H1 (cell line): ENCODE results near the gene DCDC2B. TPM values are rescaled to one million over a fixed set of nuclear protein-coding genes. Genes with fewer than 3 reads are reported as not detected.

Experiments
- CTCF ChIA-PET: fragments of 300-600 bp; sonication (Branson Sonifier 250); formaldehyde crosslinking; loops from one replicate; lab custom pipeline; 2021; ENCODE audit not compliant: partially characterized antibody; lab: Charles Lee
- POLR2A ChIA-PET: fragments of 300-600 bp; sonication (Branson Sonifier 250); formaldehyde crosslinking; loops from one replicate; lab custom pipeline; 2021; ENCODE audit warnings: inconsistent platforms; ENCODE audit not compliant: partially characterized antibody; lab: Charles Lee
- DNase-seq, 2 experiments: peaks; one replicate each; pipeline versions ENCODE4 v3.0.0 to v3.0.0-alpha.2; 2010 to 2022; ENCODE audit warnings: low spot score in 2 of 2, low read depth in 1 of 2, mixed read lengths in 1 of 2
- FAIRE-seq: peaks from 2 replicates; lab custom pipeline; 2011; peaks lifted over from hg19 to GRCh38; lab: Jason Lieb, UNC
- H2AFZ ChIP-seq: 2 replicates; pipeline ENCODE4 v1.8.1; 2012; ENCODE audit warnings: low read length, inconsistent platforms
- H2AK5ac ChIP-seq: 2 replicates; pipeline ENCODE4 v1.6.1; 2013; ENCODE audit warnings: low read depth, low read length
- H2BK120ac ChIP-seq: replicated peaks from 2 replicates; pipeline ENCODE3; 2013; ENCODE audit warnings: low read depth, low read length, inconsistent platforms
- H2BK12ac ChIP-seq: 2 replicates; pipeline ENCODE4 v1.6.1; 2013; ENCODE audit warnings: low read depth, low read length
- H2BK15ac ChIP-seq: 2 replicates; pipeline ENCODE4 v1.6.1; 2013; ENCODE audit warnings: low read length
- H2BK20ac ChIP-seq: 2 replicates; pipeline ENCODE4 v1.6.1; 2013; ENCODE audit warnings: low read length
- H2BK5ac ChIP-seq: 2 replicates; pipeline ENCODE4 v1.6.1; 2013; ENCODE audit warnings: low read depth, low read length
- H3K14ac ChIP-seq: 2 replicates; pipeline ENCODE4 v1.6.1; 2013; ENCODE audit warnings: inconsistent platforms; ENCODE audit not compliant: insufficient read length
- H3K18ac ChIP-seq: 2 replicates; pipeline ENCODE4 v1.6.1; 2013; ENCODE audit warnings: low read length; ENCODE audit errors: extremely low read depth
- H3K23ac ChIP-seq: 2 replicates; pipeline ENCODE4 v1.6.1; 2013; ENCODE audit warnings: inconsistent platforms; ENCODE audit not compliant: insufficient read length
- H3K23me2 ChIP-seq: 2 replicates; pipeline ENCODE4 v1.6.1; 2013; ENCODE audit warnings: low read depth, low read length
- H3K27ac ChIP-seq: 2 replicates; pipeline ENCODE4 v1.6.1; 2011; ENCODE audit warnings: low read depth, low read length, inconsistent platforms
- H3K27me3 ChIP-seq, 4 experiments: replicated peaks in 1 of 4; 1 replicate in 1 of 4; 2 replicates in 3 of 4; pipeline versions ENCODE4 v1.6.1 to v1.8.1; 2011 to 2013; ENCODE audit warnings: low read length in 3 of 4, mild to moderate bottlenecking in 3 of 4, inconsistent platforms in 2 of 4, mixed read lengths in 2 of 4, moderate library complexity in 1 of 4; ENCODE audit not compliant: control insufficient read depth in 3 of 4, insufficient read depth in 3 of 4; ENCODE audit errors: extremely low read depth in 1 of 4
- H3K36me3 ChIP-seq, 4 experiments: 2 replicates each; pipeline versions ENCODE4 v1.6.1 to v1.8.1; 2011 to 2013; ENCODE audit warnings: mild to moderate bottlenecking in 4 of 4, low read length in 3 of 4, moderate library complexity in 2 of 4, control low read depth in 1 of 4, inconsistent platforms in 1 of 4; ENCODE audit not compliant: insufficient read depth in 4 of 4, control insufficient read depth in 2 of 4
- H3K4ac ChIP-seq: replicated peaks from 2 replicates; pipeline ENCODE3; 2013; ENCODE audit warnings: low read length, low read depth, mixed read lengths, inconsistent platforms; ENCODE audit not compliant: insufficient read length
- H3K4me1 ChIP-seq, 4 experiments: replicated peaks in 1 of 4; 1 replicate in 1 of 4; 2 replicates in 3 of 4; pipeline versions ENCODE4 v1.6.1 to v1.8.1; 2011 to 2013; ENCODE audit warnings: low read length in 3 of 4, inconsistent platforms in 2 of 4, mixed read lengths in 1 of 4; ENCODE audit not compliant: insufficient read depth in 4 of 4, control insufficient read depth in 3 of 4
- H3K4me2 ChIP-seq, 2 experiments: 2 replicates each; pipeline versions ENCODE4 v1.6.1 to v1.8.1; 2011 to 2013; ENCODE audit warnings: low read depth in 2 of 2, low read length in 2 of 2, control low read depth in 1 of 2, inconsistent platforms in 1 of 2, mild to moderate bottlenecking in 1 of 2; ENCODE audit not compliant: insufficient read depth in 1 of 2
- H3K4me3 ChIP-seq, 4 experiments: fragments of 200-600, 300-600 bp in 1 of 4; sonication (generic), shearing (Covaris generic), sonication (Bioruptor Twin) in 1 of 4; 2 replicates each; pipeline versions ENCODE4 v1.5.1 to v1.8.1; 2011 to 2016; ENCODE audit warnings: low read length in 4 of 4, low read depth in 3 of 4, control low read depth in 2 of 4, inconsistent platforms in 2 of 4, mild to moderate bottlenecking in 2 of 4, mixed read lengths in 1 of 4, moderate library complexity in 1 of 4; ENCODE audit not compliant: insufficient read depth in 2 of 4; ENCODE audit errors: extremely low read depth in 1 of 4
- H3K56ac ChIP-seq: replicated peaks from 2 replicates; pipeline ENCODE3; 2013; ENCODE audit warnings: low read depth, mild to moderate bottlenecking, mixed read lengths, low read length, inconsistent platforms; ENCODE audit not compliant: insufficient read length
- H3K79me1 ChIP-seq: 2 replicates; pipeline ENCODE4 v1.6.1; 2013; ENCODE audit warnings: low read depth, low read length, control low read depth
- H3K79me2 ChIP-seq, 2 experiments: 2 replicates each; pipeline versions ENCODE4 v1.6.1 to v1.8.1; 2012 to 2013; ENCODE audit warnings: low read length in 2 of 2, mild to moderate bottlenecking in 2 of 2, inconsistent platforms in 1 of 2; ENCODE audit not compliant: insufficient read depth in 2 of 2, control insufficient read depth in 1 of 2
- H3K9ac ChIP-seq, 4 experiments: replicated peaks in 1 of 4; 1 replicate in 1 of 4; 2 replicates in 3 of 4; pipeline versions ENCODE4 v1.6.1 to v1.8.1; 2011 to 2013; ENCODE audit warnings: low read depth in 3 of 4, low read length in 3 of 4, control low read depth in 2 of 4, mild to moderate bottlenecking in 2 of 4, moderate library complexity in 2 of 4, inconsistent platforms in 1 of 4; ENCODE audit errors: extremely low read depth in 1 of 4
- H3K9me3 ChIP-seq, 2 experiments: 2 replicates each; pipeline versions ENCODE4 v1.6.1 to v1.8.1; 2012 to 2013; ENCODE audit warnings: mild to moderate bottlenecking in 2 of 2, moderate library complexity in 2 of 2, control low read depth in 1 of 2, inconsistent platforms in 1 of 2, low read depth in 1 of 2, low read length in 1 of 2, mixed read lengths in 1 of 2; ENCODE audit not compliant: insufficient read depth in 2 of 2
- H4K20me1 ChIP-seq, 2 experiments: replicated peaks in 1 of 2; 2 replicates each; pipeline versions ENCODE3 to v1.8.1; 2011 to 2013; ENCODE audit warnings: inconsistent platforms in 2 of 2, low read length in 2 of 2, mild to moderate bottlenecking in 1 of 2; ENCODE audit not compliant: insufficient read depth in 2 of 2, control insufficient read depth in 1 of 2
- H4K5ac ChIP-seq: 2 replicates; pipeline ENCODE4 v1.6.1; 2013; ENCODE audit warnings: low read length, low read depth, mixed read lengths, inconsistent platforms; ENCODE audit not compliant: insufficient read length
- H4K8ac ChIP-seq: 2 replicates; pipeline ENCODE4 v1.8.0; 2013; ENCODE audit warnings: mild to moderate bottlenecking, moderate library complexity, low read length, inconsistent platforms; ENCODE audit not compliant: insufficient read depth; ENCODE audit errors: extremely low read depth
- H4K91ac ChIP-seq: replicated peaks from 2 replicates; pipeline ENCODE3; 2013; ENCODE audit warnings: low read length, mixed read lengths, inconsistent platforms; ENCODE audit not compliant: insufficient read length
- ATF2 ChIP-seq: IDR thresholded peaks from 2 replicates; pipeline ENCODE4 v1.6.1; 2012; ENCODE audit warnings: low read length, inconsistent platforms
- CTCF ChIP-seq, 3 experiments: IDR thresholded peaks; 1 replicate in 2 of 3; 2 replicates in 1 of 3; pipeline versions ENCODE4 v1.5.1 to v1.6.1; 2011; ENCODE audit warnings: low read length in 3 of 3, mild to moderate bottlenecking in 3 of 3, inconsistent platforms in 2 of 3, low read depth in 1 of 3, moderate library complexity in 1 of 3; ENCODE audit not compliant: insufficient read depth in 1 of 3; ENCODE audit errors: control extremely low read depth in 1 of 3
- POLR2AphosphoS5 ChIP-seq: IDR thresholded peaks from 2 replicates; pipeline ENCODE4 v1.6.1; 2011; ENCODE audit warnings: low read depth, low read length
- RAD21 ChIP-seq, 2 experiments: IDR thresholded peaks in 1 of 2; conservative IDR thresholded peaks in 1 of 2; 2 replicates each; pipeline ENCODE4 v1.6.1; 2011; ENCODE audit warnings: low read depth in 2 of 2, low read length in 2 of 2, improper control_type of control experiment in 1 of 2, inconsistent platforms in 1 of 2, mild to moderate bottlenecking in 1 of 2, moderate library complexity in 1 of 2
- TCF12 ChIP-seq: IDR thresholded peaks from 2 replicates; pipeline ENCODE4 v1.6.1; 2011; ENCODE audit warnings: low read depth, mild to moderate bottlenecking, low read length
- YY1 ChIP-seq: IDR thresholded peaks from 2 replicates; pipeline ENCODE4 v1.6.1; 2011; ENCODE audit warnings: low read depth, mild to moderate bottlenecking, low read length
- WGBS, 2 experiments: shearing (Covaris generic) in 1 of 2; methylation state at CpG; one replicate each; pipeline versions ENCODE4 v1.1.6 to v1.1.7; 2013 to 2015; ENCODE audit warnings: low lambda C conversion rate in 2 of 2, mixed read lengths in 2 of 2, inconsistent platforms in 1 of 2, low coverage in 1 of 2, missing lambda C conversion rate in 1 of 2; ENCODE audit not compliant: insufficient replicate concordance in 2 of 2, insufficient coverage in 1 of 2, insufficient read length in 1 of 2; ENCODE audit errors: extremely low coverage in 1 of 2, missing lambda C conversion rate in 1 of 2; 5-methylcytosine and 5-hydroxymethylcytosine counted together
- polyA plus RNA-seq, 7 experiments: library from polyadenylated mRNA; depleted of rRNA in 3 of 7; stranded (reverse) in 5 of 7; unstranded in 2 of 7; fragments of >200 nt in 5 of 7; fragments of 200-250 nt in 2 of 7; gene quantifications; 1 replicate in 5 of 7; 2 replicates in 1 of 7; 4 replicates in 1 of 7; pipeline versions ENCODE4 v1.2.1 to v1.2.3, GENCODE V29; 2011 to 2013; ENCODE audit warnings: missing spikeins in 2 of 7, mixed read lengths in 2 of 7
- total RNA-seq: library from RNA; stranded (reverse); fragmentation: NEBNext Ultra II Directional; extraction: Animal tissue kit (Norgen Biotek cat#: 25700); gene quantifications from 2 replicates; pipeline ENCODE4 v1.2.1, GENCODE V29; 2021

The DCDC2B gene
- total and polyA plus RNA-seq, 2 of the 8 experiments (the other 6 are each of a cell fraction or from before 2014, with no cell fraction given) = not detected

GRCh38 chr1:32215629-32216480 is 7.0 kb downstream of the DCDC2B start:
- ChIA-PET POLR2A (interaction anchor here (0.7 to 4.1 kb wide), 23 partner anchors 10 to 178 kb away, joined by 3 to 33 read pairs (median 5); partner anchors contain the start of genes BSDC1, FAM229A, IQCC and MARCKSL1), CTCF (interaction anchor here (0.6 to 7.6 kb wide), 44 partner anchors 10 to 419 kb away, joined by 3 to 70 read pairs (median 4); partner anchors contain the start of genes CCDC28B, FAM167B, FAM229A and HDAC1)
- Histone ChIP-seq H2BK15ac (no peak overlapping the region), H3K23ac (no peak overlapping the region), H2BK20ac (no peak overlapping the region), H3K4ac (no peak overlapping the region), H3K27ac (no peak overlapping the region), H2BK12ac (no peak overlapping the region), H3K36me3 (peaks cover 2 to 14% (median 6%) of the 10 kb centered on the region in 4 experiments; a peak in 4 of 8 replicates), H3K79me1 (no peaks in the 10 kb centered on the region; the same call in 1 of the 2 replicates), H3K9me3 (no peaks in the 10 kb centered on the region), H4K91ac (no peak overlapping the region), H2BK120ac (no peak overlapping the region), H3K23me2 (no peaks in the 10 kb centered on the region), H3K56ac (no peak overlapping the region), H3K18ac (no peak overlapping the region), H3K4me1 (no peaks in the 10 kb centered on the region), H3K14ac (no peak overlapping the region), H3K9ac (no peak overlapping the region), H3K79me2 (peaks cover 0 to 5% of the 10 kb centered on the region in 2 experiments; a peak in 2 of 4 replicates), H4K5ac (no peak overlapping the region), H3K27me3 (no peaks in the 10 kb centered on the region), H3K4me3 (no peak overlapping the region), H4K20me1 (peaks cover 0 to 3% of the 10 kb centered on the region in 2 experiments), H2AK5ac (no peak overlapping the region), H2AFZ (no peak overlapping the region), H3K4me2 (no peak overlapping the region), H4K8ac (no peak overlapping the region; the same call in 1 of the 2 replicates), H2BK5ac (no peak overlapping the region)
- peak in 1 of 2 experiments; percentile 79 for DNase-seq
- FAIRE-seq = no peak
- 88% methylated on average over 10 of the region's 10 CpGs; no CpG with 5 or more reads in 1 of the 2 experiments for WGBS, 2 experiments
- peak; percentile 77 for TF ChIP-seq YY1
- peak; percentile 76 to 87 for TF ChIP-seq RAD21 (IDR thresholded peaks at IDR 0.05 in 1 of 2, conservative IDR thresholded peaks at IDR 0.05 in 1 of 2; ENCODE audit: low read depth in 2 of 2, low read length in 2 of 2)
- no peak for TF ChIP-seq ATF2
- TF ChIP-seq TCF12 = no peak
- TF ChIP-seq POLR2AphosphoS5 = no peak
- TF ChIP-seq CTCF (IDR thresholded peaks at IDR 0.05; ENCODE audit: control extremely low read depth in 1 of 3, insufficient read depth in 1 of 3, low read depth in 1 of 3, low read length in 3 of 3) = peak; percentile 86 to 91 (median 86)
